Occipital lobe (tissue), 2 donors: Measurements from ENCODE around the gene MED28. TPM values are rescaled to one million over a fixed set of nuclear protein-coding genes. Genes with fewer than 3 reads are reported as not detected.

ENCODE experiments used
- DNase-seq: peaks from one replicate; lab custom pipeline; 2025; lab: John Stamatoyannopoulos, UW
- total RNA-seq: library from RNA; depleted of rRNA; stranded (reverse); fragments of >200 nt; gene quantifications from one replicate; pipeline ENCODE4 v1.2.3, GENCODE V29; 2014

MED28 gene
- total RNA-seq, 1 donor from 2014 or later, result 33.5 TPM

DNA sequence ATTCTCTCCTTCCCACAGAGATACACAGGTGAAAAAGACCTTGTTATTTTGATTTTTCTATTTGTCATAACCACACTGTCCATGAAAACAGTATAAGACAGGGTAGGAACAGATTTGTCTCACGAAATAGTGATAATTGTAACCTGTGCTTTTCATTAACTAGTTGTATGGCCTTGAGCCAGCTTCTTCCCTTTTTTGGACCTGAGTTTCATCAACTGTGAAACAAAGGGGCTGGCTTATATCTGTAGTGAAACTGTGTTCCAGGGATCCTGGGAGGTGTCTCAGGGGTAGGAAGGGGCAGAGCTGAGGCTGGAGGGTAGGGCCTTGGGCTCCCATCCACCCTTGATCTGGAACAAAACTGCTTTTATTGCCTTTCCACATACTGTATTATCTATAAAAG lies 50.9 kb downstream of the MED28 start:
- DNase-seq, result no peak

DNA sequence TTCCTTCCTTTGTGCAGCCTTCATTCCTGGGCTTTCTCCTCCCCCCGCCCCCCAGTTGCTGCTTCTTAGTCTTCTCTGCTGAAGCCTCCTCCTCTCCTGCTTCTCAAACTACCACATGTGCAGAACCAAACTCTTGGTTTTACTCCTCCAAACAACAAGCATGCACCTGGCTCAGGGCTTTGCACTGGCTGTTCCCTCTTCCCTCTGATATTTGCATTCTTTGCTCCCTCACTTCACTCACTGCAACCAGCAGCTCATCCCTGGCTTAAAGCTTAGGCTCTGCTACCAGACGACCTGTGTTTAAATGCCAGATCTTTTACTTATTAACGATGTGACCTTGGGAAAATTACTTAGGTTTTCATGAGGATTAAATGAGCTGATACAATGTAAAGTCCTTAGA lies 51.4 kb downstream of the MED28 start:
- no peak for DNase-seq

- no peak for DNase-seq
Measured at GRCh38 chr4:17667253-17667652, 52.8 kb downstream of the MED28 start.

- no peak for DNase-seq
Measured at GRCh38 chr4:17667653-17668201, 53.3 kb downstream of the MED28 start.

- DNase-seq, result no peak
Measured at GRCh38 chr4:17670423-17670822, 56.0 kb downstream of the MED28 start.

DNA sequence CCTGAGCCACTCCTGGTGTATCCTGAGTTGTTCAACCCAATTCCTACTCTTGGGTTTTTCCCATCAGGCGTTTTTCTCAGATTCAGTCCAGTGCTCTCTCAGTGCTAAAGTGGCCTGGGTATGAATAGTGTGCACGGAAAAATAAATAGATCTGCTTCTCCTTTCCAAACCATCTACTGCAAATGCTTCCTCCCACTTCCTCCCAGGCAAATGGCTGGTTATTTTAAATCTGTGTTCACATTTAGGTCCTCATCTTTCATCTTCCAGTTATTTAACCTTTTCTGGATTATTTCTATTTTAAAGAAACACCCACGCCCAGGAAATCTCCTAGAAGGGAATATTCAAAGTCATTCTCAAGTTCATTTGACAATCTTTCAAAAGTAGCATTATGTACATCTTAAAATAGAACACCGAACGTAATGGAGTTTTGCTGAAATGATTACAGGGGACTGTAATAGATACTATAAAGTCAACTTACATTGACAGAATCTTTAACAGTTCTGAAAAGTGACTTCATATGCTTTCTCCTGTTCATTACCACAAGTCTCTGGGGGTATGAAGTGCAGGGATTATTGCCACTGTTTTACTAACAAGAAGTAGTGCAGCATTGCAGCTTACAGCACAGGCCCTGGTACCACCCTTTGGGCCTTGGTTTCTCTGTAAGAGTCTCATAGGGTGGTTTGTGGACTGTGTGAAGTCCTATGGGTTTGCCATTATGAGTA lies 66.3 kb downstream of the MED28 start:
- DNase-seq, result no peak

DNA sequence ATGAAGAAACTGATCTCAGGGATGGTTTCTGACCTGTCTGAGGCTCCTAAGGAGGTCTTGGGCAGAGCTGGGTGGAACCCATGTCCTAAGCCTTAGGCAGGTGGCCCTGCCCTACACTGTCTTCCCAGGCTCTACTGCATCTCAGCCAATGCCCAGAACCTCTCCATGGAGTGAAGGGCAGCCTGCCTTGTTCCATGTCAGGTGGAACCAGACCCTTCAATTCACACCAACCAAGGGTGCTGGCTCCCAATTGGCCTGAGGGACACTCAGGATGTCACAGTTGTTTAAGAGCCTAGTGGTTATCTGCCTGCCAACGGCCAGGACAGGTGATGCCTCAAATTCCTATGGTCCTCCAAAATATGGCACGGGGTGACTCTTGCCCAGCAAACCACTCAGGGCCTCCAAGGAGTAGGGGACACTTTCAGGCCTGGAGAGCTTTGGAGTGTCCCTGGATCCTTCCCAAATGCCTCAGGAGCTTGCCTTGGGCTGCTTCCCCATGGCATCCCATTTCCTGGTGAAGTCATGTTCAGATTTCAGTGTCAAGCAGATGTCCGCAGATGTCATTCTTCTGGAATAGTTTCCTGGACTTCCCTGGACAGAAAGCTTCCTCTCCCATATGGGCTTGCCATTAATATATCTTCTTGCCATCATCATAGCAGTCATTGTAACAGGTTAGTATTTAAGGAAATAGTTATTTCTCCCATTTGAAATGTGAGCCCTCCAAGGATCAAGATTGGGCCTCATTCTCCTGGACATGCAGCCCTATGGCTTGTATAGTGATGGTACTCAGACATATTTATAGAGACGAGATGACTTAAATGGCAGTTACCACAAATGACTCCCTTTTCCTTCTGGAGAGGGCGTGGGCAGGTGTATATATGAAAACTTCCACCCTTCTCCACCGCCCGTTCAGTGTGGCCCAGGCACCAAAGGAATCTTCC lies 67.1 kb downstream of the MED28 start:
- DNase-seq, result no peak

DNA sequence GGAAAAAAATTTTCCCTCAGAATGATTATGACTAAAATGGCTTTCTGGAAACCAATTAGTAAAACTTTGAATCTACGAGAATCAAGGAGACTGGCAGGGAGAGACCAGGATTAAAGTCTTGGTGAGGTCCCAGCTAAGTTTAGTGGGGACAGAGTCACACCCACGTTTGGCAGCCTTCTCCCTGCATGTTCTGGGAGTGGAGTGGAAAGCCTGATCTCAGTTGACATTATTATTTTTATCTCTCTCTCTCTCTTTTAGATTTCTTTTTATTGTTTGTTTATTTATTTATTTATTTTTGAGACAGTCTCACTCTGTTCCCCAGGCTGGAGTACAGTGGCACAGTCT lies 67.8 kb downstream of the MED28 start:
- DNase-seq, result no peak

Other genes with a start within 250 kb of the MED28 start
- gene QDPR, start 102.6 kb upstream of the MED28 start, total RNA-seq, result 36.2 TPM
- not detected for gene CLRN2, start 99.5 kb upstream of the MED28 start, total RNA-seq
- gene LAP3, start 37.4 kb upstream of the MED28 start, total RNA-seq, result 45.2 TPM
- gene FAM184B, start 167.0 kb downstream of the MED28 start, total RNA-seq, result 3.6 TPM
- 38.7 TPM for gene DCAF16, start 196.1 kb downstream of the MED28 start, total RNA-seq
- 6.4 TPM for gene NCAPG, start 196.3 kb downstream of the MED28 start, total RNA-seq